HepG2 (cell line): Measurements from ENCODE around the gene LEMD2. TPM values are rescaled to one million over a fixed set of nuclear protein-coding genes. Genes with fewer than 3 reads are reported as not detected.

Experiments used
- ATAC-seq: fragments of 200-7000 bp; cut with Tn5 transposase; 3 replicates; pipeline ENCODE4 v1.9.1; 2020; ENCODE audit warnings: mild to moderate bottlenecking, moderate library complexity
- BruUV-seq: library from RNA; stranded (reverse); fragments of 400-500 nt; replicated peaks from 2 replicates; lab custom pipeline; 2021; lab: Mats Ljungman, UMichigan
- CTCF ChIA-PET: fragments of 300-600 bp; formaldehyde crosslinking; extraction: SDS; loops from one replicate; lab custom pipeline; 2021; ENCODE audit warnings: low total read pairs, inconsistent platforms, low intra/inter-chr PET ratio; lab: Yijun Ruan, JAX
- POLR2A ChIA-PET: fragments of 350-600 bp; sonication (Branson Sonifier 250); formaldehyde crosslinking; loops from one replicate; lab custom pipeline; 2020; ENCODE audit warnings: antibody characterized with exemption, inconsistent platforms; lab: Yijun Ruan, JAX
- DNase-seq: peaks from one replicate; pipeline ENCODE4 v3.0.0-alpha.2; 2015; ENCODE audit warnings: low spot score
- FAIRE-seq: peaks from 3 replicates; lab custom pipeline; 2011; peaks lifted over from hg19 to GRCh38; lab: Jason Lieb, UNC
- H2AFZ ChIP-seq: one replicate; pipeline ENCODE4 v1.6.1; 2011; ENCODE audit warnings: low read length, inconsistent platforms
- H3K27ac ChIP-seq: fragments of 300-600 bp; 3 replicates; pipeline ENCODE4 v1.8.0; 2011; ENCODE audit warnings: mixed run types, mild to moderate bottlenecking, mixed read lengths, low read length, inconsistent platforms; ENCODE audit not compliant: insufficient read depth; ENCODE audit errors: extremely low read length
- H3K27me3 ChIP-seq, 2 experiments: fragments of 200-600 bp in 1 of 2; 2 replicates in 1 of 2; 3 replicates in 1 of 2; pipeline versions ENCODE4 v1.6.0 to v1.8.0; 2011; ENCODE audit warnings: low read length in 2 of 2, mild to moderate bottlenecking in 2 of 2, moderate library complexity in 2 of 2, inconsistent platforms in 1 of 2; ENCODE audit not compliant: insufficient read depth in 2 of 2, control insufficient read depth in 1 of 2
- H3K36me3 ChIP-seq, 2 experiments: fragments of 200-600 bp in 1 of 2; replicated peaks in 1 of 2; 2 replicates in 1 of 2; 3 replicates in 1 of 2; pipeline versions ENCODE4 v1.5.1 to v1.8.0; 2011; ENCODE audit warnings: low read length in 2 of 2, inconsistent platforms in 1 of 2; ENCODE audit not compliant: insufficient read depth in 2 of 2, control insufficient read depth in 1 of 2
- H3K4me1 ChIP-seq: 2 replicates; pipeline ENCODE4 v1.5.1; 2012; ENCODE audit warnings: low read length, inconsistent platforms; ENCODE audit not compliant: insufficient read depth
- H3K4me2 ChIP-seq: 2 replicates; pipeline ENCODE4 v1.6.0; 2011; ENCODE audit warnings: low read depth, low read length, inconsistent platforms
- H3K4me3 ChIP-seq, 3 experiments: fragments of 200-600 bp in 1 of 3; sonication (generic), shearing (Covaris generic) in 1 of 3; replicated peaks in 1 of 3; 2 replicates each; pipeline ENCODE4 v1.5.1; 2011 to 2016; ENCODE audit warnings: low read length in 3 of 3, inconsistent platforms in 2 of 3, low read depth in 2 of 3, mild to moderate bottlenecking in 2 of 3, control low read depth in 1 of 3, mixed read lengths in 1 of 3; ENCODE audit not compliant: insufficient read depth in 1 of 3
- H3K79me2 ChIP-seq: one replicate; pipeline ENCODE4 v1.6.1; 2011; ENCODE audit warnings: low read length, inconsistent platforms; ENCODE audit not compliant: insufficient read depth
- H3K9ac ChIP-seq: 2 replicates; pipeline ENCODE4 v1.6.0; 2011; ENCODE audit warnings: mild to moderate bottlenecking, low read depth, low read length, inconsistent platforms; ENCODE audit not compliant: insufficient read depth
- H3K9me3 ChIP-seq: 2 replicates; pipeline ENCODE4 v1.5.1; 2012; ENCODE audit warnings: mild to moderate bottlenecking, low read length
- H4K20me1 ChIP-seq: 2 replicates; pipeline ENCODE4 v1.6.0; 2011; ENCODE audit warnings: inconsistent platforms, mild to moderate bottlenecking, low read length, moderate library complexity; ENCODE audit not compliant: insufficient read depth
- CTCF ChIP-seq: sonication (generic); formaldehyde crosslinking; IDR thresholded peaks from 2 replicates; pipeline ENCODE4 v1.5.0; 2020; ENCODE audit warnings: mild to moderate bottlenecking, missing genetic modification reagents, moderate library complexity
- DRAP1 ChIP-seq: IDR thresholded peaks from 2 replicates; pipeline ENCODE4 v1.6.1; 2016; ENCODE audit warnings: missing genetic modification reagents, missing compliant biosample characterization
- NCOA2 ChIP-seq: sonication (generic); formaldehyde crosslinking; IDR thresholded peaks from 2 replicates; pipeline ENCODE4 v1.8.0; 2022; ENCODE audit warnings: inconsistent platforms
- NONO ChIP-seq, 2 experiments: fragments of 450-650 bp in 1 of 2; sonication (generic) in 1 of 2; formaldehyde crosslinking in 1 of 2; IDR thresholded peaks in 1 of 2; conservative IDR thresholded peaks in 1 of 2; 2 replicates each; pipeline versions ENCODE4 v1.6.1 to v1.8.0; 2017 to 2022; ENCODE audit warnings: mild to moderate bottlenecking in 1 of 2, missing genetic modification reagents in 1 of 2, moderate library complexity in 1 of 2
- SAP130 ChIP-seq: IDR thresholded peaks from 2 replicates; pipeline ENCODE4 v1.6.1; 2016; ENCODE audit warnings: low read depth
- TBX2 ChIP-seq: sonication (generic); formaldehyde crosslinking; IDR thresholded peaks from 2 replicates; pipeline ENCODE4 v1.5.0; 2020; ENCODE audit warnings: missing genetic modification reagents, mild to moderate bottlenecking, borderline replicate concordance
- TOE1 ChIP-seq: sonication (generic); formaldehyde crosslinking; IDR thresholded peaks from 2 replicates; pipeline ENCODE4 v1.4.0; 2020; ENCODE audit warnings: mild to moderate bottlenecking, missing genetic modification reagents
- ZFP37 ChIP-seq: sonication (generic); formaldehyde crosslinking; IDR thresholded peaks from 2 replicates; pipeline ENCODE4 v1.4.0; 2020; ENCODE audit warnings: missing genetic modification reagents, borderline replicate concordance
- ZNF382 ChIP-seq: sonication (generic); formaldehyde crosslinking; IDR thresholded peaks from 2 replicates; pipeline ENCODE4 v1.5.0; 2020; ENCODE audit warnings: missing genetic modification reagents, mild to moderate bottlenecking, borderline replicate concordance
- ZNF724P ChIP-seq: sonication (generic); formaldehyde crosslinking; IDR thresholded peaks from 2 replicates; pipeline ENCODE4 v1.8.0; 2022; ENCODE audit warnings: missing genetic modification reagents, borderline replicate concordance
- ZNF761 ChIP-seq: sonication (generic); formaldehyde crosslinking; conservative IDR thresholded peaks from 2 replicates; pipeline ENCODE4 v1.4.0; 2020; ENCODE audit warnings: mild to moderate bottlenecking, missing genetic modification reagents
- WGBS: methylation state at CpG from one replicate; pipeline ENCODE4 v1.1.6; 2017; ENCODE audit warnings: low lambda C conversion rate; 5-methylcytosine and 5-hydroxymethylcytosine counted together
- in situ Hi-C: cut with HindIII; loops from 2 replicates; pipeline ENCODE4 v1.10.0; 2017; ENCODE audit warnings: low pct_unique_long_range_greater_than_20kb; ENCODE audit not compliant: extremely low pct_ligation_motif_present
- intact Hi-C: fragments of 100-400 bp; cut with micrococcal nuclease; formaldehyde crosslinking; loops from one replicate; pipeline ENCODE4 v1.10.0; 2022; ENCODE audit not compliant: unreplicated experiment
- polyA plus RNA-seq, 8 experiments: library from polyadenylated mRNA; depleted of rRNA in 3 of 8; stranded (reverse) in 7 of 8; unstranded in 1 of 8; fragments of >200 nt; fragmentation: Illumina TruSeq in 4 of 8; extraction: Trizol in 4 of 8; gene quantifications; 2 replicates each; pipeline versions ENCODE4 v1.2.1 to v1.2.3, GENCODE V29; 2011 to 2016; ENCODE audit warnings: low read depth in 4 of 8, missing spikeins in 1 of 8, mixed read lengths in 1 of 8; ENCODE audit not compliant: insufficient read depth in 1 of 8
- total RNA-seq, 5 experiments: library from RNA; depleted of rRNA; stranded (reverse); fragments of >200 nt; fragmentation: Illumina TruSeq; extraction: Trizol; gene quantifications; 2 replicates each; pipeline ENCODE4 v1.2.3, GENCODE V29; 2016; ENCODE audit warnings: low read depth in 1 of 5
- TF ChIP-seq, protein P1 (sequence below): sonication (generic); formaldehyde crosslinking; IDR thresholded peaks from 2 replicates; pipeline ENCODE4 v1.4.0; 2020; ENCODE audit warnings: missing genetic modification reagents

The LEMD2 gene
- total and polyA plus RNA-seq, 2 of the 13 experiments (the other 11 are each of a cell fraction or from before 2014, with no cell fraction given) = 45.2 to 62.9 TPM

GRCh38 chr6:33779290-33779689 is 9.6 kb downstream of the LEMD2 start:
- DNase-seq (no peak), FAIRE-seq (no peak), ATAC-seq (peak; percentile 46; the same call in 2 of the 3 replicates)
- H3K27me3 ChIP-seq = no peaks in the 10 kb centered on the region
- H3K27ac ChIP-seq = no peak overlapping the region
- no peaks in the 10 kb centered on the region for H4K20me1 ChIP-seq
- in situ Hi-C loops (no loop called here), intact Hi-C loops (no loop called here)
- H3K79me2 ChIP-seq = no peaks in the 10 kb centered on the region
- H3K4me3 ChIP-seq = no peak overlapping the region
- H3K4me2 ChIP-seq = no peak overlapping the region
- WGBS = 91% methylated on average over 7 of the region's 7 CpGs
- no peaks in the 10 kb centered on the region for H3K9me3 ChIP-seq
- peaks cover 51 to 94% of the 10 kb centered on the region in 2 experiments for H3K36me3 ChIP-seq
- ChIA-PET CTCF (no interaction called here), POLR2A (interaction anchor here (1.7 kb wide), 1 partner anchor 9 kb away, joined by 7 read pairs; the partner anchor contains the start of gene LEMD2)
- H3K9ac ChIP-seq = no peak overlapping the region
- TF ChIP-seq CTCF (CRISPR knock-in tag) (0 out of 2 replicates have a peak, but pooled peaks have one; percentile 11), NCOA2 (CRISPR knock-in tag) (no peak), DRAP1 (CRISPR knock-in tag) (no peak), SAP130 (CRISPR knock-in tag) (no peak), NONO (IDR thresholded peaks at IDR 0.05) (no peak), NONO (CRISPR knock-in tag; conservative IDR thresholded peaks at IDR 0.05) (no peak), ZNF382 (CRISPR knock-in tag) (no peak), TOE1 (CRISPR knock-in tag) (no peak), ZNF761 (CRISPR knock-in tag) (no peak), ZNF724P (CRISPR knock-in tag) (no peak), TBX2 (no peak), ZFP37 (no peak)
- TF ChIP-seq, protein P1, sequence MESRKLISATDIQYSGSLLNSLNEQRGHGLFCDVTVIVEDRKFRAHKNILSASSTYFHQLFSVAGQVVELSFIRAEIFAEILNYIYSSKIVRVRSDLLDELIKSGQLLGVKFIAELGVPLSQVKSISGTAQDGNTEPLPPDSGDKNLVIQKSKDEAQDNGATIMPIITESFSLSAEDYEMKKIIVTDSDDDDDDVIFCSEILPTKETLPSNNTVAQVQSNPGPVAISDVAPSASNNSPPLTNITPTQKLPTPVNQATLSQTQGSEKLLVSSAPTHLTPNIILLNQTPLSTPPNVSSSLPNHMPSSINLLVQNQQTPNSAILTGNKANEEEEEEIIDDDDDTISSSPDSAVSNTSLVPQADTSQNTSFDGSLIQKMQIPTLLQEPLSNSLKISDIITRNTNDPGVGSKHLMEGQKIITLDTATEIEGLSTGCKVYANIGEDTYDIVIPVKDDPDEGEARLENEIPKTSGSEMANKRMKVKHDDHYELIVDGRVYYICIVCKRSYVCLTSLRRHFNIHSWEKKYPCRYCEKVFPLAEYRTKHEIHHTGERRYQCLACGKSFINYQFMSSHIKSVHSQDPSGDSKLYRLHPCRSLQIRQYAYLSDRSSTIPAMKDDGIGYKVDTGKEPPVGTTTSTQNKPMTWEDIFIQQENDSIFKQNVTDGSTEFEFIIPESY = 0 out of 2 replicates have a peak, but pooled peaks have one; percentile 37
- no TSS peak for BruUV-seq
- H2AFZ ChIP-seq = no peak overlapping the region
- no peaks in the 10 kb centered on the region for H3K4me1 ChIP-seq
